ENCODE measurements around the gene ELOVL1. TPM values are rescaled to one million over a fixed set of nuclear protein-coding genes. Genes with fewer than 3 reads are reported as not detected.

Gene ELOVL1
- total RNA-seq, 1 experiment from 2014 or later, result 92.7 TPM

DNA sequence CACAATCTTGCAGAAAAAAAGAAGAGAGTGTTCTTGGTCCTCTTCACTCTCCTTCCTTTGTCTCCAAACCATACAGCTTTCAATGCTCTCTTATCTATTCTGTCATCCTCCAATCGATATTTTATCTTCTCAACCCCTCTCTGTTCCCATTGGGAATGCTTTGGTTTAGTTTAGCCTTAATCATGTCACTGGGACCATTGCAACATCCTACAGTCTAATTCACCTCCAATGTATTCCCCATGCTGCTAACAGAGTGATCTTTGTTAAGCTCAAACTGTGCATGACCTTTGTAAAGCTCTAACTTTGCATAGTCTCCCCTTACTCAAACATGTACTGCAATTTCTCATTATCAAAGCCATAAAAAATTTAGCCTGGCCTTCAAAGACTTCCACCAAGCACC lies 27.3 kb downstream of the ELOVL1 start:
- DNase-seq (ENCODE audit: low read depth), result no peak
- in situ Hi-C loops (cut with HindIII; ENCODE audit: low pct_unique_long_range_greater_than_20kb, low sequenced_read_pairs), result no loop called here

DNA sequence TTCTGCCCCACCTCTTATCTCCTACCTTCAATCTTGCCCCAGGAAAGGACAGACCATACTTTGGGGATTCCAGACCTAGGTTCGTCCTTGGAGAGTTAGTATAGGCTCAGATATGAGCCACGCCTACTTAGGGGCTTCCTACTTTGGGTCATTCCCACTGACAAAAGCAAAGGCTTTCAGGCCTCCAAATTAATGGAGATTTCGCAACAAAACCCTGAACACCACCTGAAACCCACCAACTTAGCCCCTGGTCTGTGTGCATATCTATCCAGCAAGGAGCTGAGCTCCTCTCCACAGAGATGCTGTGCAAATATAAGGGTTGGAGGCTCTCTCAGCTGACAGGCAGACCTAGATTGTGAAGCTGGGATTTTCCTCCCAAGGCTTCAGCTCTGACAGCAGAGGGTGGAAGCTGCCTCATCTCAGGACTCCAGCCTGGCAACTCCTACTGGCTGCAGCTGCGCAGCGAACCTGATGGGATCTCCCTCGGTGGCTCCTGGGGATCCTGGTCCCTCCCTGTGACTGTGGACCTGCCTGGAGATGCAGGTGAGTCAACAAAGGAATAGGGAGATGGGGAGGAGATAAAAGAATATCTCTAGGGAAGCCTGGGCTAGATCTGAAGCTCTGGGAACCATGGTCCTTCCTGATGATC lies 28.1 kb downstream of the ELOVL1 start:
- in situ Hi-C loops (cut with HindIII; ENCODE audit: low pct_unique_long_range_greater_than_20kb, low sequenced_read_pairs), result no loop called here
- DNase-seq (ENCODE audit: low read depth), result no peak

DNA sequence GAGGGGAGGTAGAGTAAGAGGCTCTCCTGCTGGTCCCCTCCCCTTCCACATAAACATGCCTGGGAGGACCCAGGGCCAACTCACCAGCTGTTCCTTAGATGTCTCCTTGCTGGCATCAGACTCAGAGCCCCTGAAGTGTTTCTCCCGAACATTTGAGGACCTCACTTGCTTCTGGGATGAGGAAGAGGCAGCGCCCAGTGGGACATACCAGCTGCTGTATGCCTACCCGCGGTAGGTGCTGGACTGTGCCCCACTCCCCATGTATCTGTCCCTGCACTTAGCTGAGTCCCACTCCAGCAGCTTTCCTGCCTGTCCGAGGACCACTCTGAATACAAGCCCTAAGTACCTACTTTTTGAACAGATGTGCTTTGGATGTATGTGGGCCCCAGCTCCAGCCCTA lies 29.8 kb downstream of the ELOVL1 start:
- in situ Hi-C loops (cut with HindIII; ENCODE audit: low pct_unique_long_range_greater_than_20kb, low sequenced_read_pairs), result no loop called here

DNA sequence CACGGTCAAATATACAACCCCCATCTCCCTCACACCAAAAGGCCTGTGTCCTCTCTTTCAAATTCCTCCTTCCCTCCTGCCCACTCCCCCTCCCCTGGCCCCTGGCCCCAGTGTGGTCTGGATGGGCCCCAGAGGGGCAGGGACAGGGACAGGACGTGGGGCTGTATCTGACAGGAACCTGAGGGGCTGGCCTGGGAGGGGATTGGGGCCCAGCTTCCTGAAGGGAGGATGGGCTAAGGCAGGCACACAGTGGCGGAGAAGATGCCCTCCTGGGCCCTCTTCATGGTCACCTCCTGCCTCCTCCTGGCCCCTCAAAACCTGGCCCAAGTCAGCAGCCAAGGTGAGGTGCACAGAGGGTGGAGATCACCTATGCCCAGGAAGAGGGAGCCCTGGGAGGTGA lies 30.2 kb downstream of the ELOVL1 start, which contains the start of gene MPL:
Gene MPL (plus strand): TSS at position 231 of the 400 bp plus-strand sequence. CDS start 31 bp downstream, at position 262.
- no peak for DNase-seq (ENCODE audit: low read depth)
- in situ Hi-C loops (cut with HindIII; ENCODE audit: low pct_unique_long_range_greater_than_20kb, low sequenced_read_pairs), result no loop called here

More for the DNA sequence above, 29.8 kb downstream of the ELOVL1 start:
- DNase-seq (ENCODE audit: low read depth), result no peak

DNA sequence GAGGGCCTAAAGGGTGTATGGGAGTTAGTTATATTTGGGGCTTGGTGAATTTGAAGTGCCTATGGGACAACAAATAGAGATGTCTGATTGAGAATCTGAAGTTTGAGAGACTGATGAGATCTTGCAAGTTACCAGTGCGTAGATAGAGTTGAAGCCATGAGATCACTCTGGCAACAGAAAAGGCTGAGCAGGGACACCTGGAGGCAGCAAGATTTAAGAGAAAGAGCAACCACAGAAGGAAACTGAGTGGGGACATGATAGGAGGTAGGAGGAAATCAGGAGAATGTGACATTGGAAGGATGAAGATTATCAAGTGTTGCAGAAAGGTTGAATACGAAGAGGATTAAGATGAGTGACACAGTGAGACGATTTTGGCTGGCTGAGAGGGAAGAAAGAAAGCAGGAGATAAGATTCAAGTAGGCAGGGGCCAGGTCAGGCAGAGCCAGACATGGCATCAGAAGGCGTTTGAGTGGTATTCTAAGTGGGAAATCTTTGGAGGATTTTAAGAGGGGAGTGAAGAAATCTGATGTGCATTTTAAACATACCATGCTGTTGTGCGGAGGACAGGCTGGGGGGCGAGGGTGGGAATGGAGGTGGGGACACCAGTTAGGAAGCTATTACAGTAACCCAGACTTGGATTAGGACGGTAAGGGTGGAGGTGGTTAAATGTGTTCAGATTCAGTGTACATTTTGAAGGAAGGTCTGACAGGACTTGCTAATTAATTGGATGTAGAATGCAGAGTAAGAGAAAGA lies 33.2 kb downstream of the ELOVL1 start:
- no peak for DNase-seq (ENCODE audit: low read depth)
- in situ Hi-C loops (cut with HindIII; ENCODE audit: low pct_unique_long_range_greater_than_20kb, low sequenced_read_pairs), result no loop called here

DNA sequence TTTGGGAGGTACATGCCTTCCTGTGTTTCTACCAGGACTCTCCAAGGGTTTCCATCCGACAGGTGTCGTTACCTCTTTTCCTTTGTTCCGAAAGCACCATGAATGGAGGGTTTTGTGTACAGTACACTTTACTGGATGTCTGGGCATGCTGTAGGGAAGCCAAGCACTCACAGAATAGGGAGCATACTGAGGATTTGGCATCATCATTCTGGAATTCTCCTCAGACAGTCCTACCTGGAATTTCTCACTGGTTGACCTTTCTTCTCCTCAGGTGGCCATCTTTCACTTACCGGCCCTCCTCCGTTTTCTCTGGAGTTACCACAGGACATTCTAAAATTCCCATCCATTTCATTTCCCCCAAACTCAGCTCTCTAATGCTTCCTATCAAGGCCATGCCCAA lies 36.1 kb downstream of the ELOVL1 start:
- DNase-seq (ENCODE audit: low read depth), result no peak
- in situ Hi-C loops (cut with HindIII; ENCODE audit: low pct_unique_long_range_greater_than_20kb, low sequenced_read_pairs), result no loop called here

DNA sequence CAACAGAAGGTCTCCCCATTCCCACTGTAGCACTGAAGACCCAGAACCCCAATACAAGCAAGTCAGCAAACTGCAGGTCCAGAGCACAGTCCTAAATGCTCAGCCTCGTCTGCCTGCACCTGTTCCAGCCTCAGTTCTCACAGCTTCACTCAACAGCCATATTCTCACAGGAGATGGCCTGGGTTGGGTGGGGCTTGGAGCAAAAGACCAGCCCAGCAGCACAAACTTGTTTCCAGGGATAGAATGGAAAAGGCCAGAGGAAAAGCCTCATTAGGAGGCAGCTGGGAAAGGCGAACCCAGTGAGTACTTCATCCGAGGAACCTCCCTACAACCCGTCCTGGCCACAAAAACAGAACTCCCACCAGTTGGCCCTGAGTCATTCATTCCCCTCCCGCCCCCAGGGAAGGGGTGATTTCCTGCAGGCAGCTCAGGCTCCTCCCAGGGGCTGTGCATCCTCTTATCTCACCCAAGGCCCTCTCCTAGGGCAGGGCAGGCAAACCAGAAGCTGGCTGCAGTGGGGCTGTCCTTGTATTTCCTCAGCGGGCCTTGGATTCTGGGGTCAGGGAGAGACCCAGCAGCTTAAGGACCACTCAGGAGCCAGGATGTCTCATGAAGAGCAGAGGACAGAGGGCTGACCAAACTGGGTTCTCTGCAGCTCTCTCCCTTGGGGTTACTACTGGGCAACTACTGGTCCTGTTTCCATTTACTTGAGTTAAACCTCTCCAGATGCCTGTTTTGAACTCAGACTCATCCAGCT lies 37.6 kb downstream of the ELOVL1 start:
- in situ Hi-C loops (cut with HindIII; ENCODE audit: low pct_unique_long_range_greater_than_20kb, low sequenced_read_pairs), result no loop called here
- DNase-seq (ENCODE audit: low read depth), result peak; percentile 47

DNA sequence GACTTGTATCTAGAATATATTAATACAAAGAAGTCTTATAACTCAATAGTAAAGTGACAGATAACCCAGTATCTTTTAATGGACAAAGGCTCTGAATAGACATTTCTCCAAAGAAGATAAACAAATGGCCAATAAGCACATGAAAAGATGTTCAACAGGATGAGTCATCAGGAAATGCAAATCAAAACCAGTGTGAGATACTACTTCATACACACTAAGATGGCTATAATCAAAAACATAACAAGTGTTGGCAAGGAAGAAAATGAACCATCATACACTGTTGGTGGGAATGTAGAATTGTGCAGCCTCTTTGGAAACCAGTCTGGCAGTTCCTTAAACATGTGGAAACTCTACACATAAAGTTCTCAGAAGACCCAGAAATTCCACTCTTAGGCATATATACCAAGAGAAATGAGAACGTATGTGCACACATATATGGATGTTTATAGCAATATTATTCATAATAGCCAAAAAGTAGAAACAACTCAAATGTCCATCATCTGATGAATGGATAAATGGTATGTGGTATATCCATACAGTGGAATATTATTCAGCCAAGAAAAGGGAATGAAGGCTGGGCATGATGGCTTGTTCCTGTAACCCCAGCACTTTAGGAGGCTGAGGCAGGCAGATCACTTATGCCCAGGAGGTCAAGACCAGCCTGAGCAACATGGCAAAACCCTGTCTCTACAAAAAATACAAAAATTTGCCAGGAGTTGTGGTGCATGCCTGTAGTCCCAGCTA lies 40.1 kb downstream of the ELOVL1 start:
- DNase-seq (ENCODE audit: low read depth), result no peak
- in situ Hi-C loops (cut with HindIII; ENCODE audit: low pct_unique_long_range_greater_than_20kb, low sequenced_read_pairs), result no loop called here

DNA sequence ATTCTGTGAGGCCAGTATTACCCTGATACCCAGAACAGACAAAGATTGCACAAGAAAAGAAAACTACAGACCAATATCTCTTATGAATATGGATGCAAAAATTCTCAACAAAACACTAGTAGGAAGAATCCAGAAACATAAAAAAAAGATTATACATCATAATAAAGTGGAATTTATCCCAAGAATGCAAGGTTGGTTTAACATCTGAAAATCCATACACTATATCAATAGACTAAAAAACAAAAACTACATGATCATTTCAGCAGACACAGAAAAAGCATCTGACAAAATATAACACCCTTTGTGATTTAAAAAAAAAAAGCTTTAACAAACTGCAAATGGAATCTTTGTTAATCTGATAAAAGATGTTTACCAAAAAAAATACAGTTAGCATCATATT lies 42.4 kb downstream of the ELOVL1 start:
- DNase-seq (ENCODE audit: low read depth), result no peak
- in situ Hi-C loops (cut with HindIII; ENCODE audit: low pct_unique_long_range_greater_than_20kb, low sequenced_read_pairs), result no loop called here

DNA sequence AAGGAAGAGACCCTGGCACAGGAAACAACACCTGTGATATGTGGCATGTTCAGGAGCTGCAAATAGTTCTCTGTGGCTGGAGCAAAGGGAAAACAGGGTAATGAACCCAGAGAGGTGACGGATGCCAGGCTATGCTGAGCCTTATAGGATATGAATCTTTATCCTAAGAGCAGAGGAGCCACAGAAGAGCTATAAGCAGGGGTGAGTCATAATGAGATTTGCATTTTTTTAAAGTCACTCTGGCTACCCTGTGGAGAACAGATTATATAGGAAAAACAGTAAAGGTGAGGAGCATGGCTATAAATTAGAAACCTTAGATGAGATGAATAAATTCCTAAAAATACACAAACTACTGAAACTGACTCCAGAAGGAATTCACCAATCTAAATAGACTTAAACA lies 43.0 kb downstream of the ELOVL1 start:
- no peak for DNase-seq (ENCODE audit: low read depth)
- in situ Hi-C loops (cut with HindIII; ENCODE audit: low pct_unique_long_range_greater_than_20kb, low sequenced_read_pairs), result no loop called here

DNA sequence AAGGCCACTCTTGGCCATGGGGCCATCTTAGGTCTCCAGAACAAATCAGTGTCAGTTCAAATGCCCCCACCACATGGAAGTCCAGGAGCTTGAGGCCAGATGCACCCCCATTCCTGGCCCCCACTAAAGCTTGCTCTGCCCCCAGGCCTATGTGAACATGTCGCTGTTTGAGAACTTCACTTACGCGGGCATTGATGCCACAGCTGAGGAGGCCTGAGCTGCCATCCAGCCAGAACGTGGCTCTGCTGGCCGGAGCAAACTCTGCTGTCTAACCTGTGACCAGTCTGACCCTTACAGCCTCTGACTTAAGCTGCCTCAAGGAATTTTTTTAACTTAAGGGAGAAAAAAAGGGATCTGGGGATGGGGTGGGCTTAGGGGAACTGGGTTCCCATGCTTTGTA lies 45.3 kb downstream of the ELOVL1 start:
- in situ Hi-C loops (cut with HindIII; ENCODE audit: low pct_unique_long_range_greater_than_20kb, low sequenced_read_pairs), result no loop called here
- no peak for DNase-seq (ENCODE audit: low read depth)

DNA sequence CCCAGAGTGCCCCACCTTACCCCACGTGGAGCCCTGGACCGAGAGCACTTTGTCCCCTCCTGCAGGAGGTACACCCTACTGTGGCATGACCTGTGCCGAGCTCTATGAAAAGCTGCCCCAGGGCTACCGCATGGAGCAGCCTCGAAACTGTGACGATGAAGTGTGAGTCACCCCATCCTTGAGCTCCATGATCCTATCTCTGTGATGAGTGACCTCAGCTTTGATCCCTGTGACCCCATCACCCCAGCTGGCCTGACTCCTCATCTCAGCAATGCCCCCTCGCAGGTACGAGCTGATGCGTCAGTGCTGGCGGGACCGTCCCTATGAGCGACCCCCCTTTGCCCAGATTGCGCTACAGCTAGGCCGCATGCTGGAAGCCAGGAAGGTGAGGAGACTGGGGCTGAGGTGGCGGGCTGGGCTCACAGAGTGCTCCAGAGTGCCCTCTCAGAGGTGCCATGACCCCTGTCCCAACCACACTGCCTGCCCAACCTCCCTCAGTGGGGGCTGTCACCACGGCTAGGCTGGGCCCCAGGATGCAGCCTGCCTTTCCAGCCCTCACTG lies 46.4 kb downstream of the ELOVL1 start:
- no peak for DNase-seq (ENCODE audit: low read depth)
- in situ Hi-C loops (cut with HindIII; ENCODE audit: low pct_unique_long_range_greater_than_20kb, low sequenced_read_pairs), result no loop called here

DNA sequence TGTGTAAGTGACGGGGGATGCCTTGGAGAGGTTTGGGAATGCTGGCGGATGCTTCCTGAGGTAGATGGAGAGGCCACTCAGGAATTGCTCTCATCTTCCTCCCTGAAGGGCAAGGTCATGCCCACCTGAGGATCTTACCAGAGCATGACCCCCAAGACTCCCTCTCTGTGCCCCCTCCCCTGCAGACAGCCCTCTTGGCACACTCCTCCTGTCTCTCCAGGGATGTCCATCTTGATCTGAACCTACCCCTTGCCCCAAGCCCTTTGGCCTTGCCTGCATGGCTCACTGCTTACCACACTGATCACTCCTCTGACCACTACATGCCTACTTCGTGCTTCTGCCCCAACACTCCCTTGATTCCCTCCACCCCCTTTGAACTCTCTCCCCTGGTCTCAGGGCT lies 48.0 kb downstream of the ELOVL1 start:
- in situ Hi-C loops (cut with HindIII; ENCODE audit: low pct_unique_long_range_greater_than_20kb, low sequenced_read_pairs), result no loop called here
- DNase-seq (ENCODE audit: low read depth), result no peak

DNA sequence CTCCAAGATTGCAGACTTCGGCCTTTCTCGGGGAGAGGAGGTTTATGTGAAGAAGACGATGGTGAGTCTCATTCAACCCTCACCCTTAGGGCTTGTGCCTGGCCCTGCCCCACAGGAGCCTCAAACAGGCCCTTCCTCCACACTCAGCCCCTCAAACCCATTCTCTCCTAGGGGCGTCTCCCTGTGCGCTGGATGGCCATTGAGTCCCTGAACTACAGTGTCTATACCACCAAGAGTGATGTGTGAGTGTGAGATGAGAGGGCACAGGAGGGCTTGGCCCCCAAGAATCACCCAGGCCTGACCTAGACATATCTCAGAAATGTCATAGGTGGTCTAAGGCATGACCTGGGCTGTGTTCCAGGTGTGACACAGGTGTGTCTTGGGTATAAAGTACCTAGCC lies 48.5 kb downstream of the ELOVL1 start:
- DNase-seq (ENCODE audit: low read depth), result no peak
- in situ Hi-C loops (cut with HindIII; ENCODE audit: low pct_unique_long_range_greater_than_20kb, low sequenced_read_pairs), result no loop called here

DNA sequence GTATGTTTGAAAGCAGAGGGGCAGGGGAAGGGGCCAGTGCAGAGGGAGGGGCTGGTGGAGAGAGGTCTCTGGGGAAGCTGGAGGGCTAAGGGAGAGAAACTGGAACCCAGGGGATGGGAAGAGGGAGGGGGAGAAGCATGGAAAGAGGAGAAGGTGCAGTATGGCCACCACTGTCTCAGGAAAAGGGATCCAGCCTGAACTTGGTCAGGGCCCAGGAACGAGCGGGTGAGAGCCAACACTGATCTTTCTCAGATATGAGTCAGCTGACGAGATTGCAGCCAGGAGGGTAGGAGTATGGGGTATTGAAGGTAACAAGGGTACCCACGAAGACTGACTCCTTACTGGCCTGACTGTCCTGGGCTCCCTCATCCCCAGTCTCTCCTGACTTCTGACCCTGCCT lies 49.0 kb downstream of the ELOVL1 start:
- no peak for DNase-seq (ENCODE audit: low read depth)
- in situ Hi-C loops (cut with HindIII; ENCODE audit: low pct_unique_long_range_greater_than_20kb, low sequenced_read_pairs), result no loop called here

DNA sequence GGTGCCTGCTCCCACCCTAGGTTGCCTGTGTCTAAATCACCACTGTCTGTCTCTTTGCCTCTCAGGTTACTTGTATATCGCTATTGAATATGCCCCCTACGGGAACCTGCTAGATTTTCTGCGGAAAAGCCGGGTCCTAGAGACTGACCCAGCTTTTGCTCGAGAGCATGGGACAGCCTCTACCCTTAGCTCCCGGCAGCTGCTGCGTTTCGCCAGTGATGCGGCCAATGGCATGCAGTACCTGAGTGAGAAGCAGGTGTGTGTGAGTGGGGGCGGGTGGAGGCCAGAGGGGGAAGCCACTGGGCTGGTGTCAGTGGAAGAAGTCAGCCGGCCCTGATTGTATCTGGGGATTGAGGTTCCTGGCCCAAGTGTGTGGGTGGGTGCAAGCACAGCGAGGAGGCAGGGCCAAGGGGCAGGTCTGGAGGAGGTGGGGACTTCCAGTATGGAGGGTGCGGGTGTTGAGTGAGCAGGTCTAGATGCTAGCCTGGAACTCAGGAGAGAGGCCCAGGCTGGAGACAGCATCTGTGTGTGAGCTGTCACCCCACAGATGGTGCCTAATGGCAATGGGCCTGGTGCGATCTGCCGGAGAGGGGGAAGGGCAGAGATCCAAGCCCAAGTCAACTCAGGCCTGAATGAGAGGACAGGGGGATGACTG lies 49.9 kb downstream of the ELOVL1 start:
- no peak for DNase-seq (ENCODE audit: low read depth)

DNA sequence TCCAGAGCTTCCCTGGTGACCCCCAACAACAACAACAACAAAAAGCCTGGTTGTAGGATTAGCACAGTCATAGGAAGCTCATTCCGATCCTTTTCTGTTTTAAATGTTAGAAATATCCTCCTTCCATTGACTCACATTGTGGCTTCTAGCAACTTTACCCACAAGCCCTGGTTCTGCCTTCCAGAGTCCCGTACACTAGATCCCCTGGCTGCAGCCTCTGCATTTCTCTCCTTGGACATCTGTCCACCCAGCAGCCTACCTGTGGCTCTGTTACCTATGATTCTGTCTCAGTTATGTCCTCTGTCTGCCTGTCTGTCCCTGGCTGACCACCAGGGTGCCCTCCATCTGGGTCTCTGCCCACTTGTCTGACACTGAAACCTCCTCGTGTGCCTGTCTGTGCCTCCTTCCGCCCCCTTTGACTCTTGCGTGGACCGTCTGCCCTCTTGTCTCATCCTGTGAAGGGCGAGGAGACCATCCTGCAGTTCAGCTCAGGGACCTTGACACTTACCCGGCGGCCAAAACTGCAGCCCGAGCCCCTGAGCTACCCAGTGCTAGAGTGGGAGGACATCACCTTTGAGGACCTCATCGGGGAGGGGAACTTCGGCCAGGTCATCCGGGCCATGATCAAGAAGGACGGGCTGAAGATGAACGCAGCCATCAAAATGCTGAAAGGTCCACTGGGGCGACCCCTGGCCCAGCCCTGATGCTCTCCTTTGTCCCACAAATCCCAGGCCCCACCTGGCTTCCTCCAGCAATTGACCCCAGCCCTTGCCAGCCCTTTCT lies 50.9 kb downstream of the ELOVL1 start:
- no peak for DNase-seq (ENCODE audit: low read depth)
- in situ Hi-C loops (cut with HindIII; ENCODE audit: low pct_unique_long_range_greater_than_20kb, low sequenced_read_pairs), result no loop called here

More for the DNA sequence above, 49.9 kb downstream of the ELOVL1 start:
- in situ Hi-C loops (cut with HindIII; ENCODE audit: low pct_unique_long_range_greater_than_20kb, low sequenced_read_pairs), result no loop called here

Data from Caki2 (cell line).